HG02678 (cell line): ENCODE data around the gene MSLN.
"Not testable (repeated sequence)": the region's sequence is repeated elsewhere in the genome, so short reads cannot be mapped to it uniquely, and the experiment has no call there.

ENCODE experiments used
- ATAC-seq: cut with Tn5 transposase; IDR thresholded peaks from one replicate; pipeline ENCODE4 v1.9.1; 2021; ENCODE audit warnings: mild to moderate bottlenecking, moderate library complexity; ENCODE audit not compliant: unreplicated experiment

The MSLN gene

GRCh38 chr16:772959-773358 lies 12.4 kb downstream of the MSLN start:
- no peak for ATAC-seq

GRCh38 chr16:774086-775001 lies 13.8 kb downstream of the MSLN start:
- no peak for ATAC-seq

- ATAC-seq: no peak
Observed at GRCh38 chr16:775236-775796, 14.8 kb downstream of the MSLN start.

- ATAC-seq: not testable (repeated sequence)
Observed at GRCh38 chr16:776298-776697, 15.8 kb downstream of the MSLN start.

- ATAC-seq: no peak
Observed at GRCh38 chr16:776824-777223, 16.3 kb downstream of the MSLN start.

- no peak for ATAC-seq
Observed at GRCh38 chr16:777826-778225, 17.3 kb downstream of the MSLN start.

GRCh38 chr16:778447-778846 lies 17.9 kb downstream of the MSLN start:
- ATAC-seq: no peak

- no peak for ATAC-seq
Observed at GRCh38 chr16:778909-779527, 18.5 kb downstream of the MSLN start.

- ATAC-seq: no peak
Observed at GRCh38 chr16:779561-779960, 19.0 kb downstream of the MSLN start.

GRCh38 chr16:780296-780695 lies 19.8 kb downstream of the MSLN start:
- ATAC-seq: no peak

GRCh38 chr16:781346-782010 lies 20.9 kb downstream of the MSLN start:
- no peak for ATAC-seq

- ATAC-seq: no peak
Observed at GRCh38 chr16:782258-782657, 21.7 kb downstream of the MSLN start.

GRCh38 chr16:782766-783403 lies 22.4 kb downstream of the MSLN start:
- no peak for ATAC-seq

GRCh38 chr16:783404-784161 lies 23.0 kb downstream of the MSLN start:
- ATAC-seq: no peak

GRCh38 chr16:784431-784830 lies 23.9 kb downstream of the MSLN start:
- no peak for ATAC-seq

GRCh38 chr16:785563-786535 lies 25.3 kb downstream of the MSLN start:
- no peak for ATAC-seq

- no peak for ATAC-seq
Observed at GRCh38 chr16:787321-787966, 26.9 kb downstream of the MSLN start.

GRCh38 chr16:787978-788398 lies 27.5 kb downstream of the MSLN start, which contains the start of gene RPUSD1:
RPUSD1 (minus strand) TSS chr16:788381; CDS start chr16:787737, 644 bp downstream.
- peak; percentile 21 for ATAC-seq
